GM15510 (cell line): ENCODE results near the gene BRD3.

Experiments used
- POLR2A ChIP-seq: IDR thresholded peaks from 3 replicates; pipeline ENCODE4 v1.6.1; 2011; ENCODE audit warnings: borderline replicate concordance; ENCODE audit not compliant: insufficient read length; ENCODE audit errors: extremely low read depth

BRD3 gene

GRCh38 chr9:133987946-133988665 lies 79.7 kb downstream of the BRD3 start:
- no peak for TF ChIP-seq POLR2A

- no peak for TF ChIP-seq POLR2A
Observed at GRCh38 chr9:133987446-133987788, 80.4 kb downstream of the BRD3 start.

GRCh38 chr9:133986774-133987445 lies 80.9 kb downstream of the BRD3 start:
- TF ChIP-seq POLR2A, result no peak

- TF ChIP-seq POLR2A, result no peak
Observed at GRCh38 chr9:133986061-133986460, 81.8 kb downstream of the BRD3 start.

GRCh38 chr9:133982971-133983720 lies 84.7 kb downstream of the BRD3 start:
- no peak for TF ChIP-seq POLR2A

GRCh38 chr9:133981958-133982681 lies 85.7 kb downstream of the BRD3 start:
- no peak for TF ChIP-seq POLR2A

GRCh38 chr9:133981589-133981957 lies 86.3 kb downstream of the BRD3 start:
- TF ChIP-seq POLR2A, result no peak

- TF ChIP-seq POLR2A, result no peak
Observed at GRCh38 chr9:133980864-133981588, 86.8 kb downstream of the BRD3 start.
